ENCODE results near the gene ZFAND2B. TPM values are rescaled to one million over a fixed set of nuclear protein-coding genes. Genes with fewer than 3 reads are reported as not detected.

ZFAND2B gene
- polyA plus RNA-seq, 1 donor (not counting 4 experiments of a cell fraction or from before 2014, with no cell fraction given), result 23.2 TPM

DNA sequence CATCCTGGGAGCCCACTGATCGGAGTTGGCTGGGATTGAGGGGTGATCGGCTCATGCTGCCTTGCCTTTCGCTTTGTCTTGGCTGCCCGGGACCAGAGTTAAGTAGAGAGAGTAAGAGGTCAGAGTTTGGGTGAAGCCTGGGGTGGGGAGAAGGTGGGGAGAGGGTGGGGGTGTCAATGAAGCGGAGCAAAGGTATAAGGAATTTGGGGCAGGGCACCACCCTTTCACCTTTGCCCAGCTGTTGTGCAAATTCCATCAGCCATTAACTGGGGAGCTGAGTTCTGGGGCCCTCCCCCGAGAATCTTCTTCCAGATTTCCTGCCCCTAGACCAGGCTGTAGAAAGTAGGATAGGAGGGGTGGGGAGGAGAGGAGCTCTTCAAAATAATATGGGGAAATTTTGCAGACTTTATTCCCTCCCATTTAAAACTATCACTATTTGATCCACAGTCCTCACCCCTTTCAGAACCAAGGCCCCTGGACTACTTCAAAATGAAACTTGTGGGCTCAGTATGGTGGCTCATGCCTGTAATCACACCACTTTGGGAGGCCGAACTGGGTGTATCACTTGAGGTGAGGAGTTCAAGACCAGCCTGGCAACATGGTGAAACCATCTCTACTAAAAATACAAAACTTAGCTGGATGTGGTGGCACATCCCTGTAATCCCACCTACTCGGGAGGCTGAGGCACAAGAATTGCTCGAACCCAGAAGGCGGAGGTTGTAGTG is 36.5 kb upstream of the ZFAND2B start, which contains the start of gene SLC23A3:
SLC23A3 (minus strand) TSS at position 100 of the 725 bp plus-strand sequence; CDS start at position 55, 45 bp downstream.
- no peak within 1 kb of the TSS for H2AFZ ChIP-seq (ENCODE audit: control insufficient read depth, low read length)
- TF ChIP-seq CTCF (optimal IDR thresholded peaks at IDR 0.05 in 1 of 3, IDR thresholded peaks at IDR 0.05 in 1 of 3, conservative IDR thresholded peaks at IDR 0.05 in 1 of 3; ENCODE audit: extremely low read depth in 1 of 3, insufficient read depth in 2 of 3, low read length in 3 of 3) (no peak), EZH2 (IDR thresholded peaks at IDR 0.05; ENCODE audit: low read length) (no peak)
- DNase-seq (ENCODE audit: low read depth, low spot score) (no peak), FAIRE-seq (no peak)
- H3K9me3 ChIP-seq (ENCODE audit: control insufficient read depth, low read depth, low read length), result no peaks in the 10 kb centered on the region
- dilution Hi-C loops (cut with MboI; ENCODE audit: extremely low pct_ligation_motif_present, low sequenced_read_pairs), result no loop called here
- H3K27me3 ChIP-seq (ENCODE audit: control insufficient read depth, extremely low read depth, insufficient read depth, low read length), result no peaks in the 10 kb centered on the region
- H3K9ac ChIP-seq (ENCODE audit: control insufficient read depth, extremely low read depth, insufficient read depth, low read length), result no peak within 1 kb of the TSS
- no peaks in the 10 kb centered on the region for H3K4me1 ChIP-seq (ENCODE audit: control insufficient read depth, extremely low read depth, insufficient read depth, low read length)
- no peak within 1 kb of the TSS for H3K27ac ChIP-seq (ENCODE audit: control insufficient read depth, insufficient read depth, low read length)
- no peak within 1 kb of the TSS for H3K4me3 ChIP-seq (ENCODE audit: control insufficient read depth in 2 of 3, extremely low read depth in 1 of 3, insufficient read depth in 2 of 3, low read depth in 1 of 3, low read length in 3 of 3)
- H3K36me3 ChIP-seq (ENCODE audit: control insufficient read depth in 2 of 2, extremely low read depth in 1 of 2, insufficient read depth in 2 of 2, low read length in 2 of 2), result peaks cover 15 to 21% of the 10 kb centered on the region in 2 experiments
- peaks cover 2% of the 10 kb centered on the region for H3K79me2 ChIP-seq (ENCODE audit: control insufficient read depth, insufficient read depth, low read length)
- no peaks in the 10 kb centered on the region for H3K9me1 ChIP-seq (ENCODE audit: control insufficient read depth, extremely low read depth, insufficient read depth, low read length)
- no peak within 1 kb of the TSS for H3K4me2 ChIP-seq (ENCODE audit: control insufficient read depth, extremely low read depth, insufficient read depth, low read depth, low read length)
- no peaks in the 10 kb centered on the region for H4K20me1 ChIP-seq (ENCODE audit: control insufficient read depth, extremely low read depth, insufficient read depth, low read length)

DNA sequence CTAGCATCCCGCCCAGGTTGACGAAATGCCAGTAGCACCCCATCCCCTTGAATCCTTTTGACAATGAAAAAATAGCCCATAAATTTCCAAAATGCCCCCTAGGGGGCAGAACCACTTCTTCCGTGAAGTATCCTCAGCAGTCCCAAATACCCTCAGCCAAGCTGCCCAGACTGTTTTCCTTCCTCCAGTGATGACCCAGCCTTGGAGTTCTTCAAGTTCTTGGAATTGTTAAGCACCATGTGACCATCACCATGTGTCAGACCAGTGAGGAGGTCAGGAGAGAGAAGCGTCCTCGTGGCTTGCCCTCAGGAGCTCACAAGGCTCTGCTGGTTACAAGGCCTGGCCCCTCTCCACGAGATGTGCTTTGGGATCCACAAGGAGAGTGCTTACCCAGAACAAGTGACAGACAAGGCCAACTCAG is 35.3 kb upstream of the ZFAND2B start:
- no peak overlapping the region for H2AFZ ChIP-seq (ENCODE audit: control insufficient read depth, low read length)
- no peak overlapping the region for H3K27ac ChIP-seq (ENCODE audit: control insufficient read depth, insufficient read depth, low read length)
- H3K4me1 ChIP-seq (ENCODE audit: control insufficient read depth, extremely low read depth, insufficient read depth, low read length), result peaks cover 8% of the 10 kb centered on the region
- dilution Hi-C loops (cut with MboI; ENCODE audit: extremely low pct_ligation_motif_present, low sequenced_read_pairs), result no loop called here
- peaks cover 15 to 19% of the 10 kb centered on the region in 2 experiments for H3K36me3 ChIP-seq (ENCODE audit: control insufficient read depth in 2 of 2, extremely low read depth in 1 of 2, insufficient read depth in 2 of 2, low read length in 2 of 2)
- FAIRE-seq, result peak; percentile 79
- no peaks in the 10 kb centered on the region for H4K20me1 ChIP-seq (ENCODE audit: control insufficient read depth, extremely low read depth, insufficient read depth, low read length)
- no peak overlapping the region for H3K9ac ChIP-seq (ENCODE audit: control insufficient read depth, extremely low read depth, insufficient read depth, low read length)
- TF ChIP-seq EZH2 (IDR thresholded peaks at IDR 0.05; ENCODE audit: low read length), result no peak
- peak; percentile 61 to 84 (median 66) for TF ChIP-seq CTCF (optimal IDR thresholded peaks at IDR 0.05 in 1 of 3, IDR thresholded peaks at IDR 0.05 in 1 of 3, conservative IDR thresholded peaks at IDR 0.05 in 1 of 3; ENCODE audit: extremely low read depth in 1 of 3, insufficient read depth in 2 of 3, low read length in 3 of 3)
- H3K4me2 ChIP-seq (ENCODE audit: control insufficient read depth, extremely low read depth, insufficient read depth, low read depth, low read length), result no peak overlapping the region
- no peak overlapping the region for H3K4me3 ChIP-seq (ENCODE audit: control insufficient read depth in 2 of 3, extremely low read depth in 1 of 3, insufficient read depth in 2 of 3, low read depth in 1 of 3, low read length in 3 of 3)
- no peaks in the 10 kb centered on the region for H3K9me3 ChIP-seq (ENCODE audit: control insufficient read depth, low read depth, low read length)
- H3K79me2 ChIP-seq (ENCODE audit: control insufficient read depth, insufficient read depth, low read length), result peaks cover 8% of the 10 kb centered on the region
- peak; percentile 42 for DNase-seq (ENCODE audit: low read depth, low spot score)
- no peaks in the 10 kb centered on the region for H3K27me3 ChIP-seq (ENCODE audit: control insufficient read depth, extremely low read depth, insufficient read depth, low read length)
- H3K9me1 ChIP-seq (ENCODE audit: control insufficient read depth, extremely low read depth, insufficient read depth, low read length), result no peaks in the 10 kb centered on the region
